NCI-H2196 treated with DMSO at 0.1 percent for 48 hours (cell line): Measurements from ENCODE around the gene DCAF12L1.

ENCODE experiments used
- DNase-seq: peaks from one replicate; lab custom pipeline; 2025; ENCODE audit not compliant: unreplicated experiment; lab: John Stamatoyannopoulos, UW

DCAF12L1 gene

DNA sequence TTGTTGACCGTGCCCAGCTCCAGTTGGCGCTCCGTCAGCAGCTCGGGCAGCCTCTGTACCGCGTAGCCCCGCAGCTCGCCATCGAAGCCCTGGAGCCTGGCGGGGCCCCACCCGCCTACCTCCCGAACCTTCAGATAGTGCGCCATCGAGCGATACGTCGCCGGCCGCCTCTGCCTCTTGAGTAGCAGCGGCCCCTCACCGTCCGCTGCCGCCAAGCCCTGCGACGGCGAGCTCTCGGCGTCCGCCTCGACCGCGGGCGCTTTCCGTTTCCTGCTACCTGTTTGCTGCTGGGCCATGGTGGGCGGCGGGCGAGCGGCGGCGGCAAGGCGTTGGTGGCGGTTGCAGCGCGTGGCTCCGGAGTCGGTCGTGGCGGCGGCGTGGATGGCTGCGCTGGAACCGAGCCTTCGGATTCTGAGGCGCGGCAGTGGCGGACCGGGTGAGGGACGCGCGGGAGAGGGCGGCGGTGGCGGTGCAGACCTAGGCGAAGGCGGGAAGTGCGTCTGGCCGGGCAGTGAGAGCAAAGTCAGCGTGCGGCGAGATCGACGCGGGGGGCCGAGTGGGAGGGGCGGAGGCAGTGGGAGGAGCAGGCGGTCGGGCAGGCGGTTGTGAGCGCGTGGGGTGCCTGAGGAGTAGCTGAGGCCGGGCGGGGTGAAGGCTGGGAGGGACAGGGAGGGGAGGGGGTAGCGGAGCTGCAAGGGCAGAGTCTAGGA, at the start of gene DCAF12L1:
Gene DCAF12L1 (minus strand): TSS at position 502 of the 710 bp plus-strand sequence. CDS start 206 bp downstream, at position 296.
- no peak for DNase-seq

DNA sequence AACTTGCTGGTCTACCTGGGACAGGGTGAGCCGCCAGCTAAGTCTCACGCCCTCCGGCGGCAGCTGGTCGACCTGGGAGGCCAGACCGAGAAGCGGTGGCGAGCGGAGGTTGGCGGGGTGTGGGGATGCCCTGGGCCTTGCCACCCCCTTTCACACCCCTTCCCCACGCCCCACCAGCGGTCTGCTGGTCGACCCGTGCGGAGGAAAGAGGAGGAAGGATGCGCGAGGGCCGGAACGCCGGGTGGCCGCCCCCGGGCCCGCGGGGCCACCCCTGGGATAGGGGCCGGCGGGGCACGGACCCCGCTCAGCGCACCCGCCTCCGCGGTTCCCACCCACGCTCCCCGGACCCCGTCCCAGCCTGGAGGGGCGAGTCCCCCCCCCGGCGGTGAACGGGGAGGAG, 28.3 kb upstream of the DCAF12L1 start:
- DNase-seq, result no peak

DNA sequence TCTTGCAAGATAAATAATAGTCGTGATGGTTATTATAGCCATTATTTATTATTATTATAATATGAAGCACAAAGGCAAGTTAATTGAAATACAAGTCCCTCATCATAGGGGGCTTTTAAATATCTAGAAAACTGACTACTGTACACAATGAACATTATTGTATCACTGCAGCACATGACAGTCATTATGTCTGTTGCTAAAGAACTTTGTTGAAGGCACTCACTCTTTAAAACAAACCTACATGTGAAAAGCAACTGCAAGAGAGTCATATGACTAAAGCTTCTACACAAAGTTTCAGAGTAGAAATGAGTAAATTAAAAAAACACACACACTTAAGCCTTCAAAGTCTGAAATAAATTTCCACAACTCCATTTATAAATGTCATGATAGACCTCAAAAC, 23.3 kb upstream of the DCAF12L1 start:
- no peak for DNase-seq

DNA sequence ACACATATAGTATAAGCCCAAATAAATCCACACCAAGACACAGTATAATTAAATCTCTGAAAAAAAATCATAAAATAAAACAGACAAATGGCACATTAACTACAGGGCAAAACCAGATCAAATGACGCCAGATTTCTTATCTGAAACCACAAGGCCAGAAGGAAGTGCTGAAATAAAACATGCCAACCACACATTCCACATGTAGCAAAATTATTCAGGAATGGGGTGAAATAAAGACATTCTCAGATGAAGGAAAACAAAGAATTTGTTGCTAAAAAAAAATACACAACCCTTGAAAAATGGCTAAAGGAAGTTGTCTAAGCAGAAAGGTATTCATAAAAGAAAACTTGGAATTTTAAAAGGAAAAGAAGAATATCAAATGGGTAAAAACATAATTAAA, 4.5 kb upstream of the DCAF12L1 start:
- DNase-seq, result no peak

DNA sequence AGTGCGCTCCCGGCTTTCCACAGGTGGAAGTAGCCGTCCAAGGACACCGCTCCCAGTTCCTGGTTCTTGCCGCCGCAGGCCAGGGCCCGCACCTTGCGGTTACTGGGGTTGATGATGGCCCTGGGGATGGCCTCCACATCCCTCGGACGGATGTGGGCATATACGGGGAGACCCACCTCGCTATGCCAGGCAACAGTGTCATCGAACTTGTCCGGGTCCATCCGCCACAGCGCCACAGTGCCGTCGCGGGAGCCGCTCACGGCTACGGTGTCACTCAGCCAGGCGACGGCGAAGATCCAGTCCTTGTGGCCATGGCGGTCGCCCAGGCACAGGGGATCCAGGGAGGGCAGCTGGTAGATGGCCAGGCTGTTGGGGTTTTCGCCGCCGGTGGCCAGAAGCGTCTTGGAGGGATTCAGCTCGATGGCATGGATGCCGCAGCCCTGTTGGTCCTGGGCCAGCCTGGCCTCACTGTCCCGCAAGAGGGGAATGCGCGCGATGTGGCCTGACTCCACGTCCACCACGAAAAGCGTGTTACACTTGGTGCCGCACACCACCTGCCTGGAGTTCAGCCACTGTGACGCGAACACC, 795 bp downstream of the DCAF12L1 start:
- DNase-seq, result no peak

DNA sequence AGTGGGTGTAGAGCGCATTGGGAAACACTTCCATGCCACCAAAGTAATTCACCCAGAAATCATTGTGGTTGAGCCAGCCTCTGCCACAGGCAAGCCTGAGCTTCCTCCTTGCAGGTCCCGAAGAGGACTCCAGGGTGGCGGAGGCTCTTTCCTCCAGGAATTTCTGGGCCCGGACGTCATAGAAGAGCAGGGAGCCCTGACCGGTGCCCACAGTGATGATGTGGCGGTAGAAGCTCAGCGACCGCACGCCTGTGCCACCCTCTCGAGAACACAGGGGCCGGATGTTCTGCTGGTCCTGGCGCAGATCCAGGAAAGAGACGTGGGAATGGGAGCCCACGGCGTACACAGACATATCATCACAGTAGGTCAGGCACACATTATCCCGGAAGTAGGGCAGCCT, 1.3 kb downstream of the DCAF12L1 start:
- no peak for DNase-seq

DNA sequence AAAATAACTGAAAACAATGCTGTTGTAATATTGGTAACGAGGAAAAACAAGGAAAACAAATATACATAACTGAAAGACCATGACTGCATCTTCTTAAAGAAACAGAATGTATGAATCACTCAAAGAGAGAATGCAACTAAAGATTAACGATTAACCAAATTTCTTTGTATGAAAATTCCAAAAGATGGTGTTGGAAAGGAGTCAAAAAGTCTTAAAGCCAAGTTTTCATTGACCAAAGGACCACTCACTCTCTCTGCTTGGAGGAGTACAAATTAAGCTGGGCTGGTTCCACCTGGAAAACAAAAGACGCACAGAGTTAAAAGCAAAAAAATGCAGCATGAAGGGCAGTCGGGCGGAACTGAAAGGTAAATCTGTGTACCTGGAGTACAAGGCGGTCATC, 1.8 kb downstream of the DCAF12L1 start:
- DNase-seq, result no peak

DNA sequence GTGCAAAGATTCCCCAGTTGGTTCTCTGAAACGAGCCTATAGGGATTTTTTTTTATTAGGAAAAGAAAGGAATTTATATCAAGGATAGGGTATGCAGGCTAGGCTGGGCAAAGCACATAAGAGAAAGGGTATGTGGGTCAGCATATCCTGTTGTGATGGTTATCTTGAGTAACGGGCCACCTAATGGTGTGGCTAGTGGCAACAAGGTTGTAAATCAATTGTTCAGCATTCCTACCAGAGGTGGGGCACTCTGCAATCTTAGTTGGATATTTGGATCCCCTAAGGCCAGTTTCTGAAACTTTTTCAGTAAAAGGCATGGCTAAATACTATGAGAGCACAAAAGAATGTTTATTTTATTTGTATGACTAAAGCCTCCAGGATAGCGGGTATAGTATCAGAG, 42.7 kb downstream of the DCAF12L1 start:
- no peak for DNase-seq
